Tibial artery (tissue), 4 donors: Measurements from ENCODE around the gene EIF2D.

ENCODE experiments used
- DNase-seq, 2 donors: peaks; one replicate each; pipeline ENCODE4 v3.0.0-alpha.2; 2019
- H3K27ac ChIP-seq, 2 donors: fragments of 200-600 bp; sonication (generic) in 1 of 2; 1 replicate in 1 of 2; 2 replicates in 1 of 2; pipeline ENCODE4 v1.5.1; 2018 to 2019; ENCODE audit warnings: mild to moderate bottlenecking in 1 of 2
- H3K27me3 ChIP-seq, 2 donors: fragments of 200-600 bp; sonication (generic) in 1 of 2; one replicate each; pipeline versions ENCODE4 v1.5.1 to v1.6.0; 2016 to 2019
- H3K36me3 ChIP-seq, 3 donors: fragments of 200-600 bp; sonication (generic) in 2 of 3; one replicate each; pipeline ENCODE4 v1.5.1; 2016 to 2019; ENCODE audit warnings: mild to moderate bottlenecking in 2 of 3
- H3K4me1 ChIP-seq, 4 donors: fragments of 200-600 bp; sonication (generic) in 2 of 4; 1 replicate in 3 of 4; 2 replicates in 1 of 4; pipeline ENCODE4 v1.5.1; 2016 to 2019
- H3K4me3 ChIP-seq, 2 donors: fragments of 200-600 bp; sonication (generic) in 1 of 2; 1 replicate in 1 of 2; 2 replicates in 1 of 2; pipeline ENCODE4 v1.5.1; 2018 to 2019; ENCODE audit warnings: mild to moderate bottlenecking in 2 of 2
- H3K9me3 ChIP-seq, 3 donors: fragments of 200-600 bp; sonication (generic) in 1 of 3; one replicate each; pipeline ENCODE4 v1.5.1; 2016 to 2019
- CTCF ChIP-seq, 2 experiments: fragments of 200-600 bp in 1 of 2; fragments of 450-650 bp in 1 of 2; IDR thresholded peaks; one replicate each; pipeline ENCODE4 v1.5.1; 2017 to 2019; ENCODE audit warnings: antibody characterized with exemption in 2 of 2, mild to moderate bottlenecking in 1 of 2, moderate library complexity in 1 of 2
- intact Hi-C: fragments of 100-400 bp; cut with DNase I; formaldehyde crosslinking; loops from one replicate; pipeline ENCODE4 v1.15.0; 2023; ENCODE audit warnings: low total_unique reads

Gene EIF2D

DNA sequence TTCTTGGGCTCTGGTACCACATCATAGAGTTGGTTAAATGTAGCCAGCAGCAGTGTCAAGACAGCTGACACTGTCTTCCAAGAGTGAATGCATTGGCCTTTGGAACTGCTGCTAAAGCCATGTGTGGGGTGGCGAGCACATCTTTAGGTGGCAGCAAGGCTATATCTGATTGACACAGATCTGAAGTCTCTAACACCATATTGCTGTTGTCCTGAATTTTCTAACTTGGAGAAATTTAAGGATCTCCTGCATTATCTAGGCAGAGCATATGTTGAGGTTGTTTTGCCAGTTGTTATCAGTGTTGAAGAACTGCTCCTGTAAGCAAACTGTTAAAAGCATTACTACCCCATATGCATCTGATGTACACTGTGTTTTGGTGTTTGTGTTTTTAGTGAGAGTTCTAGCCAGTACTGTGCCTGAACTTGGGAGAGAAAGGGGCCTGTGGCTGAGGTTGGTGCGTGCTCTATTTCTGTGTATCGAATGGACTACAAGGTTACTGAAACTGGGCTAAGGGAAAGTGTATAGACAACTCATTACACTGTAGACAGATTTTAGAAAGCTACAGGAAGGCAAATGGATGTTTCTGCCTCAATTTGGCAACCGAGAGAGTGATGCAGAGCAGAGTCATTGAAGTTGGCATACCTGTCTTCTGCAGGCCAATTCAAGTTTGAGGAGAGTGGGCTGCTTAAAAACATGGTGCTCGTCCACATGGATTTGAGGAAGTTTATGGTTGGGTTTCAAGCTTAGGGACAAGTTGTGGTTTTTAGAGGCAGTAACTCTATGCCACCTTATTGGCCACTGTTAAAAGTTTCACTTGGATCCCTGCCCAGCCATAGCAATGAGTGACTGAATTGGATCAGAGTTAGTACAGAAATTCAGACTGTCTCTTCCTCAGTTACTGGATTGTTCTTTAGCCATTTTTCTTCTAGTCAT, 40.0 kb upstream of the EIF2D start:
- DNase-seq = no peak
- no peaks in the 10 kb centered on the region for H3K9me3 ChIP-seq
- H3K4me1 ChIP-seq = peaks cover 0 to 9% (median 0%) of the 10 kb centered on the region in 4 donors
- H3K36me3 ChIP-seq = peaks cover 8 to 17% (median 15%) of the 10 kb centered on the region in 3 donors
- no peaks in the 10 kb centered on the region for H3K27me3 ChIP-seq
- no peak overlapping the region for H3K27ac ChIP-seq
- no peak for TF ChIP-seq CTCF (IDR thresholded peaks at IDR 0.05)
- no peak overlapping the region for H3K4me3 ChIP-seq
- intact Hi-C loops = no loop called here

GRCh38 chr1:206651014-206651413, 38.7 kb upstream of the EIF2D start:
- no peak for TF ChIP-seq CTCF (IDR thresholded peaks at IDR 0.05)
- intact Hi-C loops = no loop called here
- DNase-seq = no peak
- Histone ChIP-seq H3K27ac (no peak overlapping the region), H3K4me1 (peaks cover 0 to 9% (median 0%) of the 10 kb centered on the region in 4 donors), H3K36me3 (peaks cover 10 to 19% (median 17%) of the 10 kb centered on the region in 3 donors), H3K27me3 (no peaks in the 10 kb centered on the region), H3K9me3 (no peaks in the 10 kb centered on the region), H3K4me3 (no peak overlapping the region)

- intact Hi-C loops = no loop called here
- DNase-seq = no peak
- H3K27ac ChIP-seq = no peak overlapping the region
- H3K4me1 ChIP-seq = peaks cover 0 to 4% (median 0%) of the 10 kb centered on the region in 4 donors
- no peak for TF ChIP-seq CTCF (IDR thresholded peaks at IDR 0.05)
- peaks cover 10 to 19% (median 17%) of the 10 kb centered on the region in 3 donors for H3K36me3 ChIP-seq
- no peaks in the 10 kb centered on the region for H3K27me3 ChIP-seq
- no peaks in the 10 kb centered on the region for H3K9me3 ChIP-seq
- no peak overlapping the region for H3K4me3 ChIP-seq
Observed at GRCh38 chr1:206649261-206649921, 37.1 kb upstream of the EIF2D start.

- Histone ChIP-seq H3K4me3 (no peak overlapping the region), H3K36me3 (peaks cover 10 to 24% (median 19%) of the 10 kb centered on the region in 3 donors), H3K4me1 (peaks cover 0 to 4% (median 0%) of the 10 kb centered on the region in 4 donors), H3K27ac (no peak overlapping the region), H3K27me3 (no peaks in the 10 kb centered on the region), H3K9me3 (no peaks in the 10 kb centered on the region)
- no peak for TF ChIP-seq CTCF (IDR thresholded peaks at IDR 0.05)
- DNase-seq = no peak
- intact Hi-C loops = no loop called here
Observed at GRCh38 chr1:206647224-206647623, 35.0 kb upstream of the EIF2D start.

GRCh38 chr1:206646504-206646903, 34.2 kb upstream of the EIF2D start:
- no peaks in the 10 kb centered on the region for H3K27me3 ChIP-seq
- no peak overlapping the region for H3K27ac ChIP-seq
- H3K9me3 ChIP-seq = no peaks in the 10 kb centered on the region
- no peak overlapping the region for H3K4me3 ChIP-seq
- peaks cover 0 to 4% (median 0%) of the 10 kb centered on the region in 4 donors for H3K4me1 ChIP-seq
- intact Hi-C loops = no loop called here
- DNase-seq = no peak
- peaks cover 10 to 24% (median 19%) of the 10 kb centered on the region in 3 donors for H3K36me3 ChIP-seq
- no peak for TF ChIP-seq CTCF (IDR thresholded peaks at IDR 0.05)
